GM19468 (cell line): ENCODE results near the gene TSNAXIP1.

ENCODE experiments used
- ATAC-seq: cut with Tn5 transposase; IDR thresholded peaks from one replicate; pipeline ENCODE4 v1.9.1; 2021; ENCODE audit warnings: mild to moderate bottlenecking, moderate library complexity, moderate number of reproducible peaks; ENCODE audit not compliant: unreplicated experiment; ENCODE audit errors: extremely low read depth

Gene TSNAXIP1

GRCh38 chr16:67806428-67807147 lies at the start of gene TSNAXIP1, which contains the start of gene RANBP10:
TSS of gene TSNAXIP1 (plus strand) at chr16:67806889. CDS start at chr16:67807150, 261 bp downstream.
TSS of gene RANBP10 (minus strand) at chr16:67806560. CDS start at chr16:67806536, 24 bp downstream.
- ATAC-seq: peak; percentile 84

GRCh38 chr16:67758006-67758405 lies 48.7 kb upstream of the TSNAXIP1 start:
- ATAC-seq: no peak

GRCh38 chr16:67758966-67759365 lies 47.7 kb upstream of the TSNAXIP1 start:
- ATAC-seq: no peak

- no peak for ATAC-seq
Observed at GRCh38 chr16:67760206-67760955, 46.3 kb upstream of the TSNAXIP1 start.

- ATAC-seq: no peak
Observed at GRCh38 chr16:67760956-67761230, 45.8 kb upstream of the TSNAXIP1 start.

- no peak for ATAC-seq
Observed at GRCh38 chr16:67761924-67762323, 44.8 kb upstream of the TSNAXIP1 start.

- ATAC-seq: no peak
Observed at GRCh38 chr16:67762385-67762784, 44.3 kb upstream of the TSNAXIP1 start.

GRCh38 chr16:67763066-67763465 lies 43.6 kb upstream of the TSNAXIP1 start:
- no peak for ATAC-seq

GRCh38 chr16:67764158-67764667 lies 42.5 kb upstream of the TSNAXIP1 start:
- ATAC-seq: no peak

GRCh38 chr16:67766291-67766690 lies 40.4 kb upstream of the TSNAXIP1 start:
- no peak for ATAC-seq

- ATAC-seq: no peak
Observed at GRCh38 chr16:67767953-67768352, 38.7 kb upstream of the TSNAXIP1 start.

- ATAC-seq: no peak
Observed at GRCh38 chr16:67770346-67770991, 36.2 kb upstream of the TSNAXIP1 start.

GRCh38 chr16:67773099-67773498 lies 33.6 kb upstream of the TSNAXIP1 start:
- no peak for ATAC-seq

GRCh38 chr16:67773569-67774456 lies 32.9 kb upstream of the TSNAXIP1 start:
- no peak for ATAC-seq

- ATAC-seq: no peak
Observed at GRCh38 chr16:67774457-67774853, 32.2 kb upstream of the TSNAXIP1 start.

GRCh38 chr16:67775273-67775672 lies 31.4 kb upstream of the TSNAXIP1 start:
- no peak for ATAC-seq

GRCh38 chr16:67779256-67780014 lies 27.3 kb upstream of the TSNAXIP1 start:
- ATAC-seq: no peak

GRCh38 chr16:67780847-67781564 lies 25.7 kb upstream of the TSNAXIP1 start:
- ATAC-seq: no peak

GRCh38 chr16:67781565-67781921 lies 25.1 kb upstream of the TSNAXIP1 start:
- ATAC-seq: no peak
